Measurements from ENCODE around the gene SMIM13.

GRCh38 chr6:11164717-11165646 lies 71.3 kb downstream of the SMIM13 start:
- TF ChIP-seq, protein P1, sequence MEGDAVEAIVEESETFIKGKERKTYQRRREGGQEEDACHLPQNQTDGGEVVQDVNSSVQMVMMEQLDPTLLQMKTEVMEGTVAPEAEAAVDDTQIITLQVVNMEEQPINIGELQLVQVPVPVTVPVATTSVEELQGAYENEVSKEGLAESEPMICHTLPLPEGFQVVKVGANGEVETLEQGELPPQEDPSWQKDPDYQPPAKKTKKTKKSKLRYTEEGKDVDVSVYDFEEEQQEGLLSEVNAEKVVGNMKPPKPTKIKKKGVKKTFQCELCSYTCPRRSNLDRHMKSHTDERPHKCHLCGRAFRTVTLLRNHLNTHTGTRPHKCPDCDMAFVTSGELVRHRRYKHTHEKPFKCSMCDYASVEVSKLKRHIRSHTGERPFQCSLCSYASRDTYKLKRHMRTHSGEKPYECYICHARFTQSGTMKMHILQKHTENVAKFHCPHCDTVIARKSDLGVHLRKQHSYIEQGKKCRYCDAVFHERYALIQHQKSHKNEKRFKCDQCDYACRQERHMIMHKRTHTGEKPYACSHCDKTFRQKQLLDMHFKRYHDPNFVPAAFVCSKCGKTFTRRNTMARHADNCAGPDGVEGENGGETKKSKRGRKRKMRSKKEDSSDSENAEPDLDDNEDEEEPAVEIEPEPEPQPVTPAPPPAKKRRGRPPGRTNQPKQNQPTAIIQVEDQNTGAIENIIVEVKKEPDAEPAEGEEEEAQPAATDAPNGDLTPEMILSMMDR (IDR thresholded peaks at IDR 0.05; ENCODE audit: low read depth, low read length, poor library complexity, severe bottlenecking): no peak
- no peak for TF ChIP-seq EZH2phosphoT487 (IDR thresholded peaks at IDR 0.05; ENCODE audit: borderline replicate concordance, low read length)

Data from DOHH2 (cell line).